IMR-90 (cell line): ENCODE data around the gene NKIRAS1. TPM values are rescaled to one million over a fixed set of nuclear protein-coding genes. Genes with fewer than 3 reads are reported as not detected.

ENCODE experiments used
- ATAC-seq: fragments of 200-7000 bp; cut with Tn5 transposase; 2 replicates; pipeline ENCODE4 v1.9.1; 2020; ENCODE audit warnings: low read depth, mild to moderate bottlenecking, moderate library complexity
- BruUV-seq: library from RNA; stranded (reverse); fragments of 400-500 nt; replicated peaks from 2 replicates; lab custom pipeline; 2021; lab: Mats Ljungman, UMichigan
- CTCF ChIA-PET: fragments of 300-600 bp; formaldehyde crosslinking; extraction: SDS; loops from one replicate; lab custom pipeline; 2021; ENCODE audit warnings: antibody characterized with exemption; lab: Yijun Ruan, JAX
- POLR2A ChIA-PET: fragments of 300-600 bp; sonication (Branson Sonifier 250); formaldehyde crosslinking; loops from one replicate; lab custom pipeline; 2022; ENCODE audit warnings: antibody characterized with exemption; ENCODE audit not compliant: unreplicated experiment; lab: Charles Lee
- DNase-seq: peaks from one replicate; pipeline ENCODE4 v3.0.0; 2013
- H2AFZ ChIP-seq: replicated peaks from 2 replicates; pipeline ENCODE3; 2013; ENCODE audit warnings: low read length, mild to moderate bottlenecking; ENCODE audit not compliant: poor library complexity
- H2AK5ac ChIP-seq: 2 replicates; pipeline ENCODE4 v1.6.1; 2013; ENCODE audit warnings: low read depth, low read length, inconsistent platforms
- H2AK9ac ChIP-seq: replicated peaks from 2 replicates; pipeline ENCODE3; 2013; ENCODE audit warnings: mild to moderate bottlenecking, low read depth, low read length, moderate library complexity; ENCODE audit not compliant: poor library complexity
- H2BK120ac ChIP-seq: 2 replicates; pipeline ENCODE4 v1.6.1; 2013; ENCODE audit warnings: low read depth, low read length, inconsistent platforms
- H2BK15ac ChIP-seq: 3 replicates; pipeline ENCODE4 v1.6.1; 2013; ENCODE audit warnings: low read depth, low read length, inconsistent platforms
- H2BK20ac ChIP-seq: 2 replicates; pipeline ENCODE4 v1.6.1; 2013; ENCODE audit warnings: low read depth, mild to moderate bottlenecking, inconsistent platforms, low read length, moderate library complexity
- H2BK5ac ChIP-seq: 2 replicates; pipeline ENCODE4 v1.6.1; 2013; ENCODE audit warnings: mild to moderate bottlenecking, low read depth, low read length, inconsistent platforms; ENCODE audit not compliant: poor library complexity, severe bottlenecking
- H3K14ac ChIP-seq: replicated peaks from 2 replicates; pipeline ENCODE4 v1.6.1; 2013; ENCODE audit warnings: low read depth, low read length, inconsistent platforms
- H3K18ac ChIP-seq: 2 replicates; pipeline ENCODE4 v1.6.1; 2013; ENCODE audit warnings: low read depth, low read length, control low read depth
- H3K23ac ChIP-seq: 2 replicates; pipeline ENCODE4 v1.6.1; 2013; ENCODE audit warnings: low read depth, low read length, inconsistent platforms
- H3K27ac ChIP-seq: 2 replicates; pipeline ENCODE4 v1.5.1; 2013; ENCODE audit warnings: mild to moderate bottlenecking, control low read depth, low read length; ENCODE audit not compliant: insufficient read depth
- H3K27me3 ChIP-seq: 2 replicates; pipeline ENCODE4 v1.6.1; 2013; ENCODE audit warnings: low read length; ENCODE audit not compliant: control insufficient read depth, insufficient read depth
- H3K36me3 ChIP-seq: 2 replicates; pipeline ENCODE4 v1.6.1; 2013; ENCODE audit warnings: low read length, mixed read lengths; ENCODE audit not compliant: control insufficient read depth, insufficient read depth
- H3K4ac ChIP-seq: 2 replicates; pipeline ENCODE4 v1.6.1; 2013; ENCODE audit warnings: low read depth, low read length, inconsistent platforms
- H3K4me1 ChIP-seq: 2 replicates; pipeline ENCODE4 v1.6.1; 2013; ENCODE audit warnings: low read length, mixed read lengths; ENCODE audit not compliant: control insufficient read depth, insufficient read depth
- H3K4me2 ChIP-seq: 2 replicates; pipeline ENCODE4 v1.6.1; 2013; ENCODE audit warnings: low read depth, mild to moderate bottlenecking, control low read depth, low read length, moderate library complexity
- H3K4me3 ChIP-seq: 2 replicates; pipeline ENCODE4 v1.5.1; 2013; ENCODE audit warnings: low read depth, mild to moderate bottlenecking, control low read depth, low read length, moderate library complexity; ENCODE audit not compliant: insufficient read depth
- H3K56ac ChIP-seq: 2 replicates; pipeline ENCODE4 v1.6.1; 2013; ENCODE audit warnings: low read length, inconsistent platforms; ENCODE audit not compliant: insufficient read depth; ENCODE audit errors: extremely low read depth
- H3K79me1 ChIP-seq, 2 experiments: 2 replicates each; pipeline ENCODE4 v1.6.1; 2013; ENCODE audit warnings: low read length in 2 of 2, inconsistent platforms in 1 of 2, low read depth in 1 of 2
- H3K9ac ChIP-seq: 2 replicates; pipeline ENCODE4 v1.6.1; 2013; ENCODE audit warnings: low read depth, low read length, control low read depth
- H3K9me1 ChIP-seq: 2 replicates; pipeline ENCODE4 v1.6.1; 2013; ENCODE audit warnings: low read length, inconsistent platforms; ENCODE audit not compliant: insufficient read depth
- H3K9me3 ChIP-seq: 2 replicates; pipeline ENCODE4 v1.6.1; 2013; ENCODE audit warnings: low read length; ENCODE audit not compliant: control insufficient read depth, insufficient read depth
- H4K20me1 ChIP-seq: 2 replicates; pipeline ENCODE4 v1.6.1; 2013; ENCODE audit warnings: low read length, inconsistent platforms; ENCODE audit not compliant: insufficient read depth
- H4K5ac ChIP-seq: 2 replicates; pipeline ENCODE4 v1.6.1; 2013; ENCODE audit warnings: mild to moderate bottlenecking, low read depth, low read length, control low read depth
- H4K8ac ChIP-seq, 2 experiments: 2 replicates each; pipeline ENCODE4 v1.6.1; 2013; ENCODE audit warnings: low read depth in 2 of 2, low read length in 2 of 2, control low read depth in 1 of 2, inconsistent platforms in 1 of 2
- H4K91ac ChIP-seq: 2 replicates; pipeline ENCODE4 v1.6.1; 2013; ENCODE audit warnings: low read depth, low read length, inconsistent platforms; ENCODE audit not compliant: insufficient read depth
- CHD1 ChIP-seq: IDR thresholded peaks from 2 replicates; pipeline ENCODE4 v1.6.1; 2012; ENCODE audit warnings: low read depth, low read length, improper control_type of control experiment
- MAZ ChIP-seq: IDR thresholded peaks from 2 replicates; pipeline ENCODE4 v1.6.1; 2012; ENCODE audit warnings: low read depth, mild to moderate bottlenecking, low read length, improper control_type of control experiment, moderate library complexity, borderline replicate concordance
- MXI1 ChIP-seq: IDR thresholded peaks from 2 replicates; pipeline ENCODE4 v1.6.1; 2012; ENCODE audit warnings: low read depth, mild to moderate bottlenecking, low read length, moderate library complexity, borderline replicate concordance
- RAD21 ChIP-seq: IDR thresholded peaks from 2 replicates; pipeline ENCODE4 v1.6.1; 2012; ENCODE audit warnings: low read length, improper control_type of control experiment
- RFX5 ChIP-seq: IDR thresholded peaks from 2 replicates; pipeline ENCODE4 v1.8.0; 2012; ENCODE audit warnings: low read depth, mild to moderate bottlenecking, low read length, moderate library complexity
- SMC3 ChIP-seq: fragments of 150-350 bp; IDR thresholded peaks from 2 replicates; pipeline ENCODE4 v1.6.1; 2016; ENCODE audit warnings: low read depth, mild to moderate bottlenecking, antibody characterized with exemption, low read length, moderate library complexity
- WGBS, 2 experiments: methylation state at CpG; one replicate each; pipeline versions ENCODE4 v1.1.5 to v1.1.7; 2013; ENCODE audit warnings: missing lambda C conversion rate in 2 of 2; ENCODE audit not compliant: insufficient read length in 1 of 2; ENCODE audit errors: extremely low coverage in 2 of 2; 5-methylcytosine and 5-hydroxymethylcytosine counted together
- dilution Hi-C: fragments of 300-500 bp; cut with HindIII; formaldehyde crosslinking; loops from one replicate; pipeline ENCODE4 v1.14.3; 2018; ENCODE audit warnings: low sequenced_read_pairs; ENCODE audit not compliant: unreplicated experiment
- in situ Hi-C: fragments of 300-500 bp; cut with MboI; formaldehyde crosslinking; loops from 3 replicates; pipeline ENCODE4 v1.14.3; 2019; ENCODE audit warnings: low sequenced_read_pairs, inconsistent platforms, mixed read lengths
- intact Hi-C: fragments of 100-400 bp; cut with micrococcal nuclease; formaldehyde crosslinking; loops from 2 replicates; pipeline ENCODE4 v1.10.0; 2022
- polyA plus RNA-seq, 3 experiments: library from polyadenylated mRNA; depleted of rRNA; stranded (reverse); fragments of >200 nt; gene quantifications; 2 replicates each; pipeline ENCODE4 v1.2.3, GENCODE V29; 2012; ENCODE audit warnings: low replicate concordance in 1 of 3
- total RNA-seq: library from RNA; depleted of rRNA; stranded (reverse); fragments of >200 nt; gene quantifications from 2 replicates; pipeline ENCODE4 v1.2.3, GENCODE V29; 2012
- TF ChIP-seq, protein P1 (sequence below): conservative IDR thresholded peaks from 2 replicates; pipeline ENCODE4 v1.5.1; 2012; ENCODE audit warnings: mild to moderate bottlenecking, low read depth, low read length, improper control_type of control experiment

Gene NKIRAS1
- total and polyA plus RNA-seq, 2 of the 4 experiments (the other 2 are of a cell fraction) = 6.1 to 6.8 TPM

DNA sequence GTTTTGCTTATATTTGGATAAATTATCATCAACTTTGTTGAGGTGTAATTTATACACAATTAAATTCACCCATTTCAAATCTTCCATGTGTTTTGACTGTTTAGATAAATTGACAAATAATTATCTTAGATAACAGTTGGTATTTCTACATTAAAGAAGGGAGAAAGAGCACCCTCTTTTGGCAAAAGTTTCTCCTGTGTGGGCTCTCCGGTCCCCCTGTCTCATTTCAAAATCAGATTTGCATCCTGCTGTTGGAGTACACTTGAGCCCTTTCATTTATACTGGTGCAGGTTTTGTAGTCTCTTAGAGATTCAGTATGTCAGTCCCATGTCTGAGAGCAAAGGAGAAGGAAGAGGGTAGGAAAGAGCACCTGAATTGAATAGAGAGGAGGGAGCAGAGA is 49.4 kb downstream of the NKIRAS1 start:
- no peak overlapping the region for H2BK120ac ChIP-seq
- H3K18ac ChIP-seq = no peak overlapping the region
- no peak overlapping the region for H2BK5ac ChIP-seq
- H4K8ac ChIP-seq = no peak overlapping the region
- H4K5ac ChIP-seq = no peak overlapping the region
- WGBS, 2 experiments = no CpG with 5 or more reads among the region's 1 CpG
- no peak overlapping the region for H2BK15ac ChIP-seq
- H3K56ac ChIP-seq = no peak overlapping the region
- ATAC-seq (no peak), DNase-seq (no peak)
- H3K9me3 ChIP-seq = no peaks in the 10 kb centered on the region
- POLR2A ChIA-PET = no interaction called here
- no peak for TF ChIP-seq SMC3
- no peak for TF ChIP-seq MXI1
- no peak for TF ChIP-seq MAZ
- TF ChIP-seq, protein P1, sequence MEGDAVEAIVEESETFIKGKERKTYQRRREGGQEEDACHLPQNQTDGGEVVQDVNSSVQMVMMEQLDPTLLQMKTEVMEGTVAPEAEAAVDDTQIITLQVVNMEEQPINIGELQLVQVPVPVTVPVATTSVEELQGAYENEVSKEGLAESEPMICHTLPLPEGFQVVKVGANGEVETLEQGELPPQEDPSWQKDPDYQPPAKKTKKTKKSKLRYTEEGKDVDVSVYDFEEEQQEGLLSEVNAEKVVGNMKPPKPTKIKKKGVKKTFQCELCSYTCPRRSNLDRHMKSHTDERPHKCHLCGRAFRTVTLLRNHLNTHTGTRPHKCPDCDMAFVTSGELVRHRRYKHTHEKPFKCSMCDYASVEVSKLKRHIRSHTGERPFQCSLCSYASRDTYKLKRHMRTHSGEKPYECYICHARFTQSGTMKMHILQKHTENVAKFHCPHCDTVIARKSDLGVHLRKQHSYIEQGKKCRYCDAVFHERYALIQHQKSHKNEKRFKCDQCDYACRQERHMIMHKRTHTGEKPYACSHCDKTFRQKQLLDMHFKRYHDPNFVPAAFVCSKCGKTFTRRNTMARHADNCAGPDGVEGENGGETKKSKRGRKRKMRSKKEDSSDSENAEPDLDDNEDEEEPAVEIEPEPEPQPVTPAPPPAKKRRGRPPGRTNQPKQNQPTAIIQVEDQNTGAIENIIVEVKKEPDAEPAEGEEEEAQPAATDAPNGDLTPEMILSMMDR = 0 out of 2 replicates have a peak, but pooled peaks have one; percentile 9
- TF ChIP-seq RFX5 = no peak
- no peak for TF ChIP-seq CHD1
- 0 out of 2 replicates have a peak, but pooled peaks have one; percentile 4 for TF ChIP-seq RAD21
- H3K36me3 ChIP-seq = no peaks in the 10 kb centered on the region
- H4K91ac ChIP-seq = no peak overlapping the region
- BruUV-seq = no TSS peak
- H3K4ac ChIP-seq = no peak overlapping the region
- H3K4me1 ChIP-seq = peaks cover 14% of the 10 kb centered on the region
- in situ Hi-C loops (no loop called here), intact Hi-C loops (no loop called here), dilution Hi-C loops (no loop called here)
- H2AK5ac ChIP-seq = no peak overlapping the region
- H3K4me2 ChIP-seq = no peak overlapping the region
- peaks cover 30 to 57% of the 10 kb centered on the region in 2 experiments; a peak in 3 of 4 replicates for H3K79me1 ChIP-seq
- H4K20me1 ChIP-seq = peaks cover 47% of the 10 kb centered on the region
- H2BK20ac ChIP-seq = no peak overlapping the region
- no peak overlapping the region for H2AK9ac ChIP-seq
- H3K9me1 ChIP-seq = peaks cover 10% of the 10 kb centered on the region
- H3K14ac ChIP-seq = no peak overlapping the region
- H3K27me3 ChIP-seq = no peaks in the 10 kb centered on the region
- H3K23ac ChIP-seq = no peak overlapping the region
- no peak overlapping the region for H3K4me3 ChIP-seq
- CTCF ChIA-PET = interaction anchor here (0.6 kb wide), 1 partner anchor 106 kb away, joined by 3 read pairs; no protein-coding TSS in a partner anchor
- no peak overlapping the region for H3K27ac ChIP-seq
- H3K9ac ChIP-seq = no peak overlapping the region
- H2AFZ ChIP-seq = no peak overlapping the region
